Osteocyte (in vitro differentiated cells): Measurements from ENCODE around the gene BRWD1. TPM values are rescaled to one million over a fixed set of nuclear protein-coding genes. Genes with fewer than 3 reads are reported as not detected.

Experiments used
- DNase-seq: peaks from one replicate; pipeline ENCODE4 v3.0.0; 2021; ENCODE audit warnings: mixed read lengths; ENCODE audit not compliant: unreplicated experiment; ENCODE audit errors: extremely low spot score
- H3K27ac Mint-ChIP-seq: one replicate; pipeline ENCODE4 v1.8.0; 2021; ENCODE audit warnings: mild to moderate bottlenecking, mixed read lengths; ENCODE audit not compliant: unreplicated experiment
- H3K27me3 Mint-ChIP-seq: one replicate; pipeline ENCODE4 v1.8.0; 2021; ENCODE audit warnings: mixed read lengths; ENCODE audit not compliant: unreplicated experiment
- H3K36me3 Mint-ChIP-seq: one replicate; pipeline ENCODE4 v1.8.0; 2021; ENCODE audit warnings: mixed read lengths; ENCODE audit not compliant: unreplicated experiment
- H3K4me1 Mint-ChIP-seq: one replicate; pipeline ENCODE4 v1.8.0; 2021; ENCODE audit warnings: mixed read lengths; ENCODE audit not compliant: unreplicated experiment
- H3K4me3 Mint-ChIP-seq: one replicate; pipeline ENCODE4 v1.8.0; 2021; ENCODE audit warnings: mild to moderate bottlenecking, moderate library complexity, mixed read lengths; ENCODE audit not compliant: unreplicated experiment
- H3K9me3 Mint-ChIP-seq: one replicate; pipeline ENCODE4 v1.8.0; 2021; ENCODE audit warnings: mixed read lengths; ENCODE audit not compliant: unreplicated experiment
- total RNA-seq: library from RNA; stranded (reverse); gene quantifications from 2 replicates; pipeline ENCODE4 v1.2.1, GENCODE V29; 2021
- TF ChIP-seq, protein P1 (sequence below): fragments of 200-600 bp; sonication (generic); IDR thresholded peaks from 2 replicates; pipeline ENCODE4 v1.5.0; 2021; ENCODE audit warnings: antibody characterized with exemption, mild to moderate bottlenecking, moderate library complexity

The BRWD1 gene
- total RNA-seq, 1 donor from 2014 or later, result 40.8 TPM

DNA sequence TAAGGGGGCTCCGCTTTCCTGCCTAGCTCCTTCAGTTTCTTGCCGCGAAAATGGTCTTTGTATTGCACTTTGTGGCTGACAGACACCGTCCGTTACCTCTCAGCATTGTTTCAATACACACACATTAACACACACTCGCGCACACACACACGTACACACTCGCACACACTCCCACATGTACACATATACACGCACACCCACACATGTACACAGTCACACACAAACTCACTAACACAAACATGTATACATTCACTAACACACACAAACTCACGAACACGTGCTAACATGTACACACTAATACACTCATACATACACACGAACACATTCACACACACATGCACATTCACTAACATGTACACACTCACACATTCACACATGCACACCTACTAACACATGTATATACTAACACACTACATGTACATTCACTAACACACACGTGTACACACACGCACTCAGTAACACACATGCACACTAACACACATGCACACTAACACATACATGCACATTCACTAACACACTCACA is 179.1 kb downstream of the BRWD1 start:
- no peaks in the 10 kb centered on the region for H3K36me3 Mint-ChIP-seq
- no peak overlapping the region for H3K4me3 Mint-ChIP-seq
- DNase-seq, result no peak
- peaks cover 25% of the 10 kb centered on the region for H3K4me1 Mint-ChIP-seq
- no peak overlapping the region for H3K27ac Mint-ChIP-seq
- no peaks in the 10 kb centered on the region for H3K27me3 Mint-ChIP-seq
- no peaks in the 10 kb centered on the region for H3K9me3 Mint-ChIP-seq
- TF ChIP-seq, protein P1, sequence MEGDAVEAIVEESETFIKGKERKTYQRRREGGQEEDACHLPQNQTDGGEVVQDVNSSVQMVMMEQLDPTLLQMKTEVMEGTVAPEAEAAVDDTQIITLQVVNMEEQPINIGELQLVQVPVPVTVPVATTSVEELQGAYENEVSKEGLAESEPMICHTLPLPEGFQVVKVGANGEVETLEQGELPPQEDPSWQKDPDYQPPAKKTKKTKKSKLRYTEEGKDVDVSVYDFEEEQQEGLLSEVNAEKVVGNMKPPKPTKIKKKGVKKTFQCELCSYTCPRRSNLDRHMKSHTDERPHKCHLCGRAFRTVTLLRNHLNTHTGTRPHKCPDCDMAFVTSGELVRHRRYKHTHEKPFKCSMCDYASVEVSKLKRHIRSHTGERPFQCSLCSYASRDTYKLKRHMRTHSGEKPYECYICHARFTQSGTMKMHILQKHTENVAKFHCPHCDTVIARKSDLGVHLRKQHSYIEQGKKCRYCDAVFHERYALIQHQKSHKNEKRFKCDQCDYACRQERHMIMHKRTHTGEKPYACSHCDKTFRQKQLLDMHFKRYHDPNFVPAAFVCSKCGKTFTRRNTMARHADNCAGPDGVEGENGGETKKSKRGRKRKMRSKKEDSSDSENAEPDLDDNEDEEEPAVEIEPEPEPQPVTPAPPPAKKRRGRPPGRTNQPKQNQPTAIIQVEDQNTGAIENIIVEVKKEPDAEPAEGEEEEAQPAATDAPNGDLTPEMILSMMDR, result no peak

Other genes with a start within 250 kb of the BRWD1 start
- gene PSMG1, start 130.2 kb downstream of the BRWD1 start, total RNA-seq, result 49.0 and 49.6 TPM in 2 replicates
- gene HMGN1, start 35.5 kb upstream of the BRWD1 start, total RNA-seq, result 267 and 289 TPM in 2 replicates
- gene LCA5L, start 132.1 kb upstream of the BRWD1 start, total RNA-seq, result 1.1 and 1.4 TPM in 2 replicates
- 1.2 and 2.0 TPM in 2 replicates for gene SH3BGR, start 138.3 kb upstream of the BRWD1 start, total RNA-seq